GM19240 (cell line): ENCODE measurements around the gene SERTAD1.

Source experiments
- DNase-seq: peaks from one replicate; pipeline ENCODE4 v3.0.0; 2011; ENCODE audit warnings: low spot score; ENCODE audit not compliant: insufficient read length

Gene SERTAD1

GRCh38 chr19:40379446-40380198 lies 46.2 kb downstream of the SERTAD1 start:
- no peak for DNase-seq

- DNase-seq: no peak
Observed at GRCh38 chr19:40378509-40378908, 47.3 kb downstream of the SERTAD1 start.

GRCh38 chr19:40377876-40378385 lies 47.9 kb downstream of the SERTAD1 start:
- no peak for DNase-seq

GRCh38 chr19:40376286-40376862 lies 49.4 kb downstream of the SERTAD1 start:
- no peak for DNase-seq

- DNase-seq: no peak
Observed at GRCh38 chr19:40374084-40374483, 51.7 kb downstream of the SERTAD1 start.

- no peak for DNase-seq
Observed at GRCh38 chr19:40371802-40372122, 54.0 kb downstream of the SERTAD1 start.
